ENCODE measurements around the gene TBX18. TPM values are rescaled to one million over a fixed set of nuclear protein-coding genes. Genes with fewer than 3 reads are reported as not detected.

TBX18 gene
- total RNA-seq, 2 experiments from 2014 or later: not detected

- CTCF ChIA-PET: no interaction called here
- Mint-ChIP-seq H3K9me3 (peaks cover under 1% of the 10 kb centered on the region), H3K4me1 (no peaks in the 10 kb centered on the region), H3K36me3 (ENCODE audit: low read depth) (no peaks in the 10 kb centered on the region), H3K27me3 (no peaks in the 10 kb centered on the region), H3K4me3 (no peak overlapping the region), H3K27ac (no peak overlapping the region)
- POLR2A ChIA-PET: no interaction called here
- no peak for DNase-seq
Measured at GRCh38 chr6:84641076-84641475, 123.3 kb downstream of the TBX18 start.

DNA sequence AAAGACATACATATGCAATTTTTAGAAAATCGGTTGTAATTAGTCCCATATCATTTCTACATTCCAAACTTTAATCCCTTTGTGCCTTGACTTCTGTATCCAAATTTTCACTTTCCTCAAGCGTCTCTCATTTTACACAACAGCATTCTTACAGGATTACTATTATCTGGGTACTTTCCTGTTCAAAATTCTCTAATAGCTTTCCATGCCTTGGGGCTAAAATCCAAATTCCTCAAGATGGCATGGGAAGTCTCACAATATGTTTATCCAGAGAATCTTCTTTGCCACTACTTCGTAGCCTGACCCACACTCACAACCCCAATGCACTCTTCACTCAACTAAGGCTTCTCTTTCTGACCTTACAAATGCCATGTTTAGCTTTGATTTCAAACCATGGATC lies 125.0 kb downstream of the TBX18 start:
- Mint-ChIP-seq H3K9me3 (peaks cover 3% of the 10 kb centered on the region), H3K27me3 (no peaks in the 10 kb centered on the region), H3K4me3 (no peak overlapping the region), H3K4me1 (no peaks in the 10 kb centered on the region), H3K36me3 (ENCODE audit: low read depth) (no peaks in the 10 kb centered on the region), H3K27ac (no peak overlapping the region)
- DNase-seq: no peak
- POLR2A ChIA-PET: no interaction called here
- CTCF ChIA-PET: interaction anchor here (0.6 kb wide), 1 partner anchor 1376 kb away, joined by 3 read pairs; no protein-coding TSS in a partner anchor

- CTCF ChIA-PET: no interaction called here
- Mint-ChIP-seq H3K9me3 (peaks cover 3% of the 10 kb centered on the region), H3K27ac (no peak overlapping the region), H3K27me3 (no peaks in the 10 kb centered on the region), H3K4me1 (no peaks in the 10 kb centered on the region), H3K4me3 (no peak overlapping the region), H3K36me3 (ENCODE audit: low read depth) (no peaks in the 10 kb centered on the region)
- POLR2A ChIA-PET: no interaction called here
- DNase-seq: no peak
Measured at GRCh38 chr6:84638286-84638685, 126.1 kb downstream of the TBX18 start.
